ENCODE results near the gene ZNF423. TPM values are rescaled to one million over a fixed set of nuclear protein-coding genes. Genes with fewer than 3 reads are reported as not detected.

The ZNF423 gene
- total RNA-seq, 1 donor from 2014 or later: 10.6 TPM

GRCh38 chr16:49697631-49698452 lies 158.1 kb downstream of the ZNF423 start:
- Mint-ChIP-seq H3K27ac (ENCODE audit: unreplicated experiment) (no peak overlapping the region), H3K9me3 (ENCODE audit: unreplicated experiment) (no peaks in the 10 kb centered on the region), H3K4me3 (ENCODE audit: unreplicated experiment) (no peak overlapping the region), H3K4me1 (ENCODE audit: low read depth, unreplicated experiment) (peaks cover 22% of the 10 kb centered on the region), H3K36me3 (ENCODE audit: low read depth, unreplicated experiment) (no peaks in the 10 kb centered on the region), H3K27me3 (ENCODE audit: low read depth, unreplicated experiment) (peaks cover 3% of the 10 kb centered on the region)
- Histone ChIP-seq H3K9me3 (ENCODE audit: insufficient read depth, low read depth, low read length) (no peaks in the 10 kb centered on the region), H2AFZ (ENCODE audit: low read depth, low read length) (peak overlapping the region; percentile 74), H3K27me3 (ENCODE audit: insufficient read depth, low read length) (no peaks in the 10 kb centered on the region), H3K79me2 (ENCODE audit: insufficient read depth, low read length) (no peaks in the 10 kb centered on the region), H3K4me3 (ENCODE audit: insufficient read depth, low read depth, low read length) (no peak overlapping the region), H3K27ac (ENCODE audit: low read depth, low read length) (no peak overlapping the region), H3K36me3 (ENCODE audit: insufficient read depth, low read length) (no peaks in the 10 kb centered on the region), H3K9ac (ENCODE audit: low read length) (peak overlapping the region; percentile 26), H3K4me2 (ENCODE audit: low read length) (peak overlapping the region; percentile 52), H4K20me1 (ENCODE audit: insufficient read depth, low read length) (no peaks in the 10 kb centered on the region), H3K4me1 (ENCODE audit: insufficient read depth, low read length) (peaks cover 36% of the 10 kb centered on the region)
- no peak for DNase-seq (ENCODE audit: low read depth)
- TF ChIP-seq EZH2 (IDR thresholded peaks at IDR 0.05; ENCODE audit: insufficient read depth, low read length) (no peak), CTCF (IDR thresholded peaks at IDR 0.05; ENCODE audit: insufficient read depth, low read depth, low read length) (no peak)
- FAIRE-seq: no peak

GRCh38 chr16:49696414-49697101 lies 159.4 kb downstream of the ZNF423 start:
- H3K4me3 ChIP-seq (ENCODE audit: insufficient read depth, low read depth, low read length): no peak overlapping the region
- TF ChIP-seq EZH2 (IDR thresholded peaks at IDR 0.05; ENCODE audit: insufficient read depth, low read length) (no peak), CTCF (IDR thresholded peaks at IDR 0.05; ENCODE audit: insufficient read depth, low read depth, low read length) (no peak)
- H3K4me2 ChIP-seq (ENCODE audit: low read length): no peak overlapping the region
- no peak overlapping the region for H3K27ac ChIP-seq (ENCODE audit: low read depth, low read length)
- no peaks in the 10 kb centered on the region for H3K9me3 ChIP-seq (ENCODE audit: insufficient read depth, low read depth, low read length)
- no peaks in the 10 kb centered on the region for H4K20me1 ChIP-seq (ENCODE audit: insufficient read depth, low read length)
- H2AFZ ChIP-seq (ENCODE audit: low read depth, low read length): peak overlapping the region; percentile 34
- H3K4me1 Mint-ChIP-seq (ENCODE audit: low read depth, unreplicated experiment): peaks cover 16% of the 10 kb centered on the region
- H3K79me2 ChIP-seq (ENCODE audit: insufficient read depth, low read length): no peaks in the 10 kb centered on the region
- H3K4me1 ChIP-seq (ENCODE audit: insufficient read depth, low read length): peaks cover 34% of the 10 kb centered on the region
- DNase-seq (ENCODE audit: low read depth) (no peak), FAIRE-seq (no peak)
- peaks cover 3% of the 10 kb centered on the region for H3K27me3 Mint-ChIP-seq (ENCODE audit: low read depth, unreplicated experiment)
- H3K36me3 Mint-ChIP-seq (ENCODE audit: low read depth, unreplicated experiment): no peaks in the 10 kb centered on the region
- H3K9ac ChIP-seq (ENCODE audit: low read length): no peak overlapping the region
- no peaks in the 10 kb centered on the region for H3K36me3 ChIP-seq (ENCODE audit: insufficient read depth, low read length)
- H3K27ac Mint-ChIP-seq (ENCODE audit: unreplicated experiment): no peak overlapping the region
- H3K9me3 Mint-ChIP-seq (ENCODE audit: unreplicated experiment): no peaks in the 10 kb centered on the region
- H3K27me3 ChIP-seq (ENCODE audit: insufficient read depth, low read length): no peaks in the 10 kb centered on the region
- no peak overlapping the region for H3K4me3 Mint-ChIP-seq (ENCODE audit: unreplicated experiment)

All from astrocyte (in vitro differentiated cells and primary cell).